ENCODE results near the gene RNLS. TPM values are rescaled to one million over a fixed set of nuclear protein-coding genes. Genes with fewer than 3 reads are reported as not detected.

Gene RNLS
- total RNA-seq, 3 donors from 2014 or later (not counting 1 experiment from before 2014, with no cell fraction given) = 4.0 to 6.8 (median 4.4) TPM

GRCh38 chr10:88557256-88557655 lies 25.9 kb downstream of the RNLS start:
- peaks cover 0 to 10% of the 10 kb centered on the region in 2 donors for H3K4me1 Mint-ChIP-seq
- no CpG with 5 or more reads among the region's 1 CpG for WGBS (ENCODE audit: insufficient coverage)
- H3K36me3 Mint-ChIP-seq = no peaks in the 10 kb centered on the region
- H3K4me3 ChIP-seq (ENCODE audit: low read length) = no peak overlapping the region
- no peak for TF ChIP-seq CTCF (IDR thresholded peaks at IDR 0.05)
- H3K9me3 Mint-ChIP-seq = no peaks in the 10 kb centered on the region
- no peak for DNase-seq
- H3K27me3 Mint-ChIP-seq (ENCODE audit: low read depth in 2 of 2) = peaks cover 0 to under 1% of the 10 kb centered on the region in 2 donors
- ATAC-seq = no peak
- no peaks in the 10 kb centered on the region for H3K9me3 ChIP-seq (ENCODE audit: control insufficient read depth, insufficient read depth, low read length)
- no peaks in the 10 kb centered on the region for H3K4me1 ChIP-seq (ENCODE audit: control insufficient read depth, insufficient read depth, low read length)
- intact Hi-C loops (cut with micrococcal nuclease) = loop anchor here (10.0 kb wide), 1 partner anchor 1022 kb away; no protein-coding TSS in a partner anchor
- no peaks in the 10 kb centered on the region for H3K27me3 ChIP-seq (ENCODE audit: control insufficient read depth, insufficient read depth, low read length)
- no peak overlapping the region for H3K4me3 Mint-ChIP-seq
- no peaks in the 10 kb centered on the region for H3K36me3 ChIP-seq (ENCODE audit: control insufficient read depth, insufficient read depth, low read length)
- no peak overlapping the region for H3K27ac ChIP-seq (ENCODE audit: low read length)
- no peak overlapping the region for H3K27ac Mint-ChIP-seq

- ATAC-seq (no peak), DNase-seq (no peak)
- no peaks in the 10 kb centered on the region for H3K27me3 ChIP-seq (ENCODE audit: control insufficient read depth, insufficient read depth, low read length)
- H3K36me3 ChIP-seq (ENCODE audit: control insufficient read depth, insufficient read depth, low read length) = no peaks in the 10 kb centered on the region
- no peaks in the 10 kb centered on the region for H3K27me3 Mint-ChIP-seq (ENCODE audit: low read depth in 2 of 2)
- H3K9me3 Mint-ChIP-seq = no peaks in the 10 kb centered on the region
- 89% methylated on average over 7 of the region's 7 CpGs for WGBS (ENCODE audit: insufficient coverage)
- TF ChIP-seq CTCF (IDR thresholded peaks at IDR 0.05) = no peak
- no peaks in the 10 kb centered on the region for H3K4me1 ChIP-seq (ENCODE audit: control insufficient read depth, insufficient read depth, low read length)
- no peak overlapping the region for H3K27ac ChIP-seq (ENCODE audit: low read length)
- H3K9me3 ChIP-seq (ENCODE audit: control insufficient read depth, insufficient read depth, low read length) = no peaks in the 10 kb centered on the region
- no peaks in the 10 kb centered on the region for H3K36me3 Mint-ChIP-seq
- H3K4me3 ChIP-seq (ENCODE audit: low read length) = no peak overlapping the region
- no peak overlapping the region for H3K4me3 Mint-ChIP-seq
- intact Hi-C loops (cut with micrococcal nuclease) = loop anchor here (10.0 kb wide), 1 partner anchor 1021 kb away; no protein-coding TSS in a partner anchor
- peaks cover 0 to 10% of the 10 kb centered on the region in 2 donors for H3K4me1 Mint-ChIP-seq
- no peak overlapping the region for H3K27ac Mint-ChIP-seq
Measured at GRCh38 chr10:88555190-88555908, 27.8 kb downstream of the RNLS start.

GRCh38 chr10:88553116-88553752 lies 29.9 kb downstream of the RNLS start:
- H3K36me3 ChIP-seq (ENCODE audit: control insufficient read depth, insufficient read depth, low read length) = no peaks in the 10 kb centered on the region
- H3K9me3 ChIP-seq (ENCODE audit: control insufficient read depth, insufficient read depth, low read length) = no peaks in the 10 kb centered on the region
- H3K4me1 ChIP-seq (ENCODE audit: control insufficient read depth, insufficient read depth, low read length) = no peaks in the 10 kb centered on the region
- no peak overlapping the region for H3K4me3 Mint-ChIP-seq
- ATAC-seq (peak; percentile 60 to 75 (median 74)), DNase-seq (peak in 1 of 2 donors; percentile 76)
- no peak overlapping the region for H3K27ac ChIP-seq (ENCODE audit: low read length)
- H3K27me3 ChIP-seq (ENCODE audit: control insufficient read depth, insufficient read depth, low read length) = no peaks in the 10 kb centered on the region
- TF ChIP-seq CTCF (IDR thresholded peaks at IDR 0.05) = peak; percentile 42
- no peaks in the 10 kb centered on the region for H3K36me3 Mint-ChIP-seq
- H3K27me3 Mint-ChIP-seq (ENCODE audit: low read depth in 2 of 2) = no peaks in the 10 kb centered on the region
- no peak overlapping the region for H3K27ac Mint-ChIP-seq
- no peaks in the 10 kb centered on the region for H3K9me3 Mint-ChIP-seq
- H3K4me1 Mint-ChIP-seq = no peaks in the 10 kb centered on the region
- H3K4me3 ChIP-seq (ENCODE audit: low read length) = no peak overlapping the region
- no CpG with 5 or more reads among the region's 2 CpGs for WGBS (ENCODE audit: insufficient coverage)
- intact Hi-C loops (cut with micrococcal nuclease) = loop anchor here (1.0 to 10.0 kb wide), 3 partner anchors 703 to 1018 kb away; partner anchors contain the start of gene PAPSS2
